HG03175 (cell line): ENCODE measurements around the gene FAM186B.
A peak's percentile ranks its signal among the peaks of the same experiment; 100 is the strongest.

Source experiments
- ATAC-seq: cut with Tn5 transposase; IDR thresholded peaks from one replicate; pipeline ENCODE4 v1.9.1; 2021; ENCODE audit warnings: mild to moderate bottlenecking, moderate library complexity; ENCODE audit not compliant: unreplicated experiment

FAM186B gene

GRCh38 chr12:49577589-49578315 lies 27.7 kb downstream of the FAM186B start:
- no peak for ATAC-seq

DNA sequence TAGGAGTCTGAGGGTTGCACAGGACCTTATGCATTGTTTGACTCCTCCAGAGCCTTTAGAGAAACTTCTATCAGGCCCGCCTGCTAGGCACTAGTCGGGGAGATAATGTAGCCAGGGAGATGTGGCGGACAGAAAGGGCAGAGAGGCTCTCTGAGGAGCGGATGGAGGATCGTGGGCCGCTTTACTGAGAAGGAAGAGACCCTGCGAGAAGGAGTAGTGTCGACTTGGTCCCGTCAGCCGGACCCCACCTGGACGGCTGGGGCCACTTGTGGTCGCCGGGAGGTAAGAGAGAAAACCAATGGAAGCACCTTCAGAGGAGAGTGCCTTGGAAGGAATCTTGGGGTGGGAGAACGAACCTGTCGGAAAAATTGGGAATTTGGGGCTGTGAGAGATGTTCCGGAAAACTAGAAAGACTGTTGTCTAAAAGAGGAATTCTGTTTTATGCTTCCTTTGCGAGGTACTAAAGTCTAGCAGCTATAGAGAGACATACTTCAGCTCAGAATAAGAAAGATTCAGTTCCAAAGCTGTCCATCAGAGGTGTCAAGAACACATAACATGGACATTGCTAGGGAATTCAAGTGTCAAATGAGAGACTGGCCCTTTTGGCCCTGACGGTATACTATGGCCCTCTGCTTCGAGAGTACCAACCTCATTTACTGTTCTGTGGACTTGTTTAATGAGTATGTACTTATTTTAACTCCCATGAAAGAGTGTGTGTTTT lies 36.8 kb downstream of the FAM186B start:
- peak; percentile 34 for ATAC-seq

DNA sequence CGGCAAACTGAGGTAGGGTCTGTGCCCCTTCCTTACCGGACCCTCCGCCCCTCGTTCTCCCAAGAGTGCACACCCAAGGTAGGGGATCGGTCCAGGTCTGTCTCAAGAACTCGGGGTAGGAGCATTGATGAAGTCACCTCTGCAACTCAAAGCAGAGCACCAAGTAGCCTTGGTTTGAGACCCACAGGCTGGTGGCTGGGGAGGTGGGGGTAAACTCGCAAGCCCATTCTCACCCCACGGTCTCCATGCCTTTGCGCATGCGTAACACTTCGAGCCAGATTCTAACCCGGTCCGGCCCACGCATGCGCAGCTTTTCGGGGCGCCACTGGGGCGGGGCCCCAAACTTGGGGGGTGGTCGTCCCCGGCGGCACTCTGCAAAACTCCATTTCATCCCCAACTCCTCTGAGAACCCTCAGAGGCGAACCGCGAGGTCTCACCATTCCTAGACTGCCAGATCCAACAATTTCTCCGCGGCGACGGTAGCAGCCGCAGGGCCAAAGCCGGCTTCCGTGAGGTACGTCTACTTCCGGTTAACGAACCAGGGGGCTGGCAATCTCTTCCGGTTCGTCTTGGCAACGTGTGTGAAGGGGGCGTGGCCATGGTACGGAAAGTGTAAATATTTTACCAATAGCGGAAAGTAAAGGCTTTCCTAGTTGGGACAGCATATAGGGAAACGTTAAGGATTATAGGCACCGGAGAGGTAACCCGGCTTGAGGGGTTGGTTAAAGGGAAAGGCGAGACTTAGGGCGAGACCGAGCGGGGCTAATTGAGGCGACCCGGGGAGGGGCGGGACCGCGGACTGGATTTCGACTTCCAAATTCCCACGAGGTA lies 37.6 kb downstream of the FAM186B start, which contains the start of gene MCRS1:
Gene MCRS1, minus strand, starts transcription at position 532 of the 831 bp plus-strand sequence. CDS start 1,411 bp downstream, outside the sequence.
- ATAC-seq: peak; percentile 87

- ATAC-seq: peak; percentile 5
These were observed 38.2 kb downstream of the FAM186B start for GRCh38 chr12:49567302-49567610.

GRCh38 chr12:49566361-49566760 lies 39.1 kb downstream of the FAM186B start:
- ATAC-seq: no peak

DNA sequence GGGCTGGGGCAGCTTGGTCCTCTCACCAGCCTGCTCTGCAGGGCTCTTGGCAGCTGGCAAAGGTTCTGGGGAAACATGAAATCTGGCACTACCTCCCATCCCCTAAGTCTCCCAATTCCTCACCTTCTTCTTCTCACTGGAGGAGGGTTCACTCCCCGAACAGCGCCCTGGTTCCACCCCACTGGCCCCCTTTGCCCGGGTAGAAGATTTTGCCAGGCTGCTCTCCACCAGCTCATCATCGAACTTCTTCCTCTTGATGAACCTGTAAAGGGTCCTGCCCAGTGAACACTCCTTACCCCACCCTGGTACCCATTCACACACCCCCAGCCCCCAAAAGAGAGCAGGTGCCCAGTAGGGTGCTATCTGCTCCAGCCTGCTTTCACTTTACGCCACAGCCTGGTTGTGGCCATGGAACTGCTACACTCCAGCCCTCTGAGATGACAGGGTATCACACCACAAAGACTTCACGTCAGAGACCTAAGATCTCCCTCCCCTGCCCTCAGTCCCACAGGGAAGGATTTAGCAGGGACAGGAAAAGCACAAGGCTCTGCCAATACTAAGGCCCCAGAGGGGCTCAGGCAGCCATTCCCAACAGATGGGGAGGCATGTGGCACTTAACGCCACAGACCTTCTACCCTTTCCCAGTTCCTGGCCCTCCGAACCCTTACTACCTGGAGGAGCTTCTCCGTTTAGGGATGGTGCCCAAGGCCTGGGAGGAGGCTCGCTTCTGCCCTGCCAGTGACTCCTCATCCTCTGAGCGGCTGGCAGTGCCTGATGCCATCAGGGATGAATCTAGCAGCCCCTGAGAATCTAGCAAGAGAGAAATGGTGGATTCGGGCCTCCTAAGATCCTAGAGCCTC lies 39.8 kb downstream of the FAM186B start:
- no peak for ATAC-seq

GRCh38 chr12:49564686-49565405 lies 40.6 kb downstream of the FAM186B start:
- no peak for ATAC-seq

GRCh38 chr12:49563951-49564685 lies 41.3 kb downstream of the FAM186B start:
- ATAC-seq: no peak

GRCh38 chr12:49562831-49563230 lies 42.6 kb downstream of the FAM186B start:
- ATAC-seq: no peak

DNA sequence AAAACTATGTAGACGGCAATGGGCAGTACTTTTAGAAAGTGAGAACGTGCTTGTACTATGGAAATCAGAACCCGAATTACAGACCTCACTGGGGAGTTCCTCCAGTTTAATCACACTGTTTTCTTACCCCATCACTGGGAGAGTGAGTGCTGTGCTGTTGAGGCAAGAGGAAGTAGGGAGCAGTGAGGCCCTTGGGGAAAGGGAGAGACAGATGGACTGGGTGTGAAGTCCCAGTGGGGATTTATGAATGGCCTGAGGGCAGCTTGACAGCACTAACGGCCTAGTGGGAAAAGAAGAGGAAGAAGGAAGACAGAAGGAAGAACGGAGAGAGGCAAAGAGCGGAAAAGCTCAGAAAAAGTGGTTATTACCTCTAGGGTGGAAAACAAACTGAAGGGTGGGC lies 43.2 kb downstream of the FAM186B start:
- ATAC-seq: no peak

DNA sequence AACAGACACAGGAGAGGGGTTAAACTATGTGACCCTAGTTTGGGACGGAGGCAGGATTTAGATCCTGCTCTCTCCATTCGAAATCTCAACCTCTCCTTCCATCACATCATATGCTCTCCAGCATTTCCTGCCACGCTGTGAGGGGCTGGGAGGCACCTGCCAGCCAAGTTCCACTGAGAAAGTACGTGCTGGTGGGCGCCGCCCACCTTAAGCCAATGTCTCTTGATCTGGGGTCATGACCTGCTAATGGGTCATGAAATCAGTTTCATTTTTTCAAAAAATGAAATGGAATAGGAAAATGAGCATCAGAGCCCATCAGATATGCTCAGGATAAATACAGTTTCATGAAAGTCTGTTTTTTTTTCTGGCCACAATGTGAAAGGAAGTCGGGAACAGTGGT lies 44.7 kb downstream of the FAM186B start:
- no peak for ATAC-seq

DNA sequence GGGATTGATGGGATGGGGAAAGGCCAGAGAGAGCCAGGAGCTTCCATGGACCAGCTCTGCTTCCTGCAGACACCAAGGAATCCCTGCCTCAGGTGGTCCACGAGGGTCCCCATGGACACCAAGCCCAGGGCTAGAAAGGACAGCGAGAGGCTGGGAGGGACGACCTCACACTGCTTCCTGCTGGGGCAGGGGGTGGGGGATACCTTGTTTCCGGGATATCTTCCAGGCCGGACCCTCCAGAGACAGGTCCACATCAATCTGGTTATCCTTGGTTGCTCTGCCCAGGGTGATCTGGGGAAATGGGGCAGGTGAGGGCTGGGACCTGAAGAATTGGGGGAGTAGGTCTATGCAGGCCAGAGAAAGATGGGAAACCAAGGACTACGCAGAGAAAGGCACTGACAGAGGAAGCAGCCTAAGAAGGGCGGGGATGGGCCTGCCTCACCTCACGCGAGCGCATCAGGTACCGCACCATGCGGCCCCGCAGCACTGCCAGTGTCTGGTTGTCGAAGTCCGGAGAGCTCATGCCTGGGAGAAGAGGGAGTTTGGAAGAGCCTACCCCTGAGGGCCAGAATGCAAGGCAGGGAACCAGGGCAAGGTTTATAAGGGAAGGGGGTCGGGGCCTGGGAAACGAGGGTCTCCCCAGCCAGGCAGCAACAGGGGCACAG lies 46.3 kb downstream of the FAM186B start:
- no peak for ATAC-seq

DNA sequence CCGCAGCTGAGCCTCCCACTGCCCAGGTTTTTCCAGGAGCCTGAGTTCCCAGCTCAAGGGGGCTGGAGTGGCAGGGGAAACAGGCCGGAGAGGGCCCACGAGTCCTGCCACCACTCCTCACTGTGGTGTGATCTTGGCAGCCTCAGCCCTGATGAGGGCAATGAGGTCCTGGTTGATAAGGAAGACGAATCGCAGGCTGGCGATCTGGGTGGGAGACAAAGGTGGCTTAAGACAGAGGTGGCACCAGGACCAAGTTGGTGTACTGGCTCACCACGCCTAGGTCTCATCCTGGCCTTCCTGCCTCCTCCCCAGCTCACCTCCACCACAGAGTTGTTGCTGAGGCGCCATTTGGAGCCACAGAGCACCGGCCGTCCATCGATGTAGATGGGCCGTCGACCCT lies 46.9 kb downstream of the FAM186B start:
- no peak for ATAC-seq

DNA sequence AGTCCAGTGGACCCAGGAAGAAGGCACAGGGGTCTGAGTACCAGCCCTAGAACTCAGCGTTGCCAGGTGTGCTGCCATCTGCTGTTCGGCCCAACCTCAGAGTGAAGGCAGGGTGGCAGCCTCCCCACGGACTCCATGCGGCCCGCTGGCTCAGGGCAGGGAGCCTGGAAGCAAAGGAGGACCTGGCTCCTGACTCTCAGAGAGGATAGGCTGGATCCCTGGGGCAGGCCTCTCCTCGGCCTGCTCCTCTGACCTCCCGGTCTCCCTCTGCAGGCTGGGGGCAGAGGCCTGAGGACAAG lies 47.6 kb downstream of the FAM186B start:
- no peak for ATAC-seq

GRCh38 chr12:49557187-49557916 lies 48.1 kb downstream of the FAM186B start:
- no peak for ATAC-seq

- no peak for ATAC-seq
These were observed 48.9 kb downstream of the FAM186B start for GRCh38 chr12:49556391-49557186.

GRCh38 chr12:49555631-49556390 lies 49.6 kb downstream of the FAM186B start:
- no peak for ATAC-seq
